Heart right ventricle (tissue), 16 donors: ENCODE measurements around the gene MT2A. TPM values are rescaled to one million over a fixed set of nuclear protein-coding genes. Genes with fewer than 3 reads are reported as not detected.

ENCODE experiments used
- ATAC-seq, 8 donors: fragments of 200-7000 bp; cut with Tn5 transposase; one replicate each; pipeline ENCODE4 v1.9.1; 2020; ENCODE audit warnings: mild to moderate bottlenecking in 8 of 8, moderate library complexity in 8 of 8, moderate number of reproducible peaks in 1 of 8
- DNase-seq, 2 donors: peaks; one replicate each; pipeline ENCODE4 v3.0.0-alpha.2; 2020
- H3K27ac ChIP-seq, 10 donors: fragments of 200-600 bp; sonication (generic) in 2 of 10; one replicate each; pipeline versions ENCODE4 v1.5.0 to v1.8.0; 2020 to 2022; ENCODE audit warnings: mild to moderate bottlenecking in 3 of 10
- H3K27me3 ChIP-seq, 7 donors: fragments of 200-600 bp; one replicate each; pipeline ENCODE4 v1.8.0; 2021 to 2022; ENCODE audit warnings: mild to moderate bottlenecking in 2 of 7
- H3K36me3 ChIP-seq, 9 donors: fragments of 200-600 bp; sonication (generic) in 1 of 9; one replicate each; pipeline versions ENCODE4 v1.5.0 to v1.8.0; 2020 to 2022; ENCODE audit warnings: mild to moderate bottlenecking in 2 of 9
- H3K4me1 ChIP-seq, 9 donors: fragments of 200-600 bp; sonication (generic) in 1 of 9; one replicate each; pipeline versions ENCODE4 v1.5.0 to v1.8.0; 2020 to 2022; ENCODE audit warnings: mild to moderate bottlenecking in 4 of 9
- H3K4me3 ChIP-seq, 10 donors: fragments of 200-600 bp; sonication (generic) in 2 of 10; one replicate each; pipeline versions ENCODE4 v1.5.0 to v1.8.0; 2020 to 2022; ENCODE audit warnings: mild to moderate bottlenecking in 7 of 10, moderate library complexity in 2 of 10
- H3K9me3 ChIP-seq, 11 donors: fragments of 200-600 bp in 10 of 11; sonication (generic) in 2 of 11; one replicate each; pipeline versions ENCODE4 v1.5.0 to v1.8.0; 2013 to 2022; ENCODE audit warnings: mild to moderate bottlenecking in 2 of 11, control low read depth in 1 of 11, moderate library complexity in 1 of 11
- WGBS, 2 donors: extraction: QIAGEN DNeasy Blood & Tissue Kit; methylation state at CpG; one replicate each; pipeline ENCODE4 v1.1.7; 2013; ENCODE audit warnings: inconsistent platforms in 1 of 2; 5-methylcytosine and 5-hydroxymethylcytosine counted together
- intact Hi-C, 10 donors: fragments of 100-400 bp; cut with DNase I; formaldehyde crosslinking; loops; one replicate each; pipeline versions ENCODE4 v1.11.1 to v1.14.2; 2022
- polyA plus RNA-seq, 2 donors: library from polyadenylated mRNA; stranded (reverse); fragments of 200-250 nt; gene quantifications; one replicate each; pipeline ENCODE4 v1.2.3, GENCODE V29; 2013
- total RNA-seq, 10 donors: library from RNA; stranded (reverse); fragmentation: NEBNext Ultra II Directional in 3 of 10; extraction: Animal tissue kit (Norgen Biotek cat#: 25700) in 3 of 10; gene quantifications; one replicate each; pipeline versions ENCODE4 v1.2.1 to v1.2.4, GENCODE V29; 2021 to 2023
- TF ChIP-seq, protein P1 (sequence below), 9 donors: fragments of 200-600 bp; sonication (generic) in 2 of 9; IDR thresholded peaks; one replicate each; pipeline versions ENCODE4 v1.5.0 to v1.8.0; 2021 to 2022; ENCODE audit warnings: antibody characterized with exemption in 9 of 9, mild to moderate bottlenecking in 5 of 9, moderate library complexity in 1 of 9
- donor health status: Arrhythmogenic right ventricular cardiomyopathy.
- donor health status: ischemic (EF 13 %, LVEDD 7.1; RV severe dilation, severe dysfunction).
- donor health status: healthy with polysubstance abuse.
- donor health status: DM: no; HTN: yes; CAD: no.
- donor health status: DM: no; HTN: no; CAD: no.
- donor health status: ischemic (EF 25% LVEDD 6.9; RV normal size, moderate dysfunction).
- donor health status: ischemic (EF 25% LVEDD 5.7; RV mildly dilated, moderate dysfunction).
- donor health status: healthy.
- donor health status: DM: yes; HTN: yes; CAD: no.
- donor health status: Ischemic cardiomyopathy.
- donor health status: ischemic (EF 35%, LVEDD 5.7; RV mildly dilated, moderate dysfunction).
- donor health status: nonischemic (EF 11% LVEDD 7.7; RV severe dilation, severe dysfunction).
- donor health status: DM: yes; HTN: yes; CAD: no.
- donor health status: PGD.
- donor health status: ischemic (EF 29% LVEDD 5.4; RV normal size, mild dysfunction).
- donor health status: nonischemic (EF 23%, LVEDD 6.1; RV moderate dilation, normal function).

Gene MT2A
- total and polyA plus RNA-seq, 12 donors = 88.8 to 354 (median 116) TPM

DNA sequence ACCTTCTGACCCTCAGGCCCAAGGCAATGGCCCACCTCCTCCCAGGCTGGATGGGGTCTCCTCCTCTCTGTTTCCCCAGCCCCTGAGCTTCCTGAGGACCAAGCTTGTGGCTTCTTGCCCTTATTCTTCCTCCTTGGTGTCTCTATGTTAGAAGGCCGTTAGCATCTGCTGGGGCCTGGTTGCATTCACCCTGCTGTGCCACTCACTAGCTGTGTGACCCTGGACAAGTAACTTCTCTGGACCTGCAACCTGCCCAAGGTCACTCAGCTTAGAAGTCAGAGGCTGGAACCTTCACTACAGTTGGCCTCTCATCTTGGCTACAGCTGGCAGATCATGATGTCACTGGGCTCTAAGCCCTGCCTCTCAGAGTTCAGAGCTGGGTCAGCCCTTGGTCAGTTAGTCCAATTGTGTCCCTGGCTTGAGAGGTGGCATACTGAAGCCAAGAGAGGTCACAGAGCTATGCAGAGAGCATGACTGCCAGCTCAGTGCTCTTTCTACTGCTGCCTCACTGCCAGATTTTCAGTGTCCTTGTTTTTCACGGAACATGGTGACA, 3.0 kb downstream of the MT2A start:
- H3K9me3 ChIP-seq = no peaks in the 10 kb centered on the region
- no peak overlapping the region for H3K4me3 ChIP-seq
- intact Hi-C loops = loop anchor here in 2 of 10 donors (1.0 to 2.0 kb wide), 2 partner anchors 13 to 14 kb away; partner anchors contain the start of gene MT1E (in 2 of the 2)
- H3K27me3 ChIP-seq = no peaks in the 10 kb centered on the region
- H3K36me3 ChIP-seq = no peaks in the 10 kb centered on the region
- TF ChIP-seq, protein P1, sequence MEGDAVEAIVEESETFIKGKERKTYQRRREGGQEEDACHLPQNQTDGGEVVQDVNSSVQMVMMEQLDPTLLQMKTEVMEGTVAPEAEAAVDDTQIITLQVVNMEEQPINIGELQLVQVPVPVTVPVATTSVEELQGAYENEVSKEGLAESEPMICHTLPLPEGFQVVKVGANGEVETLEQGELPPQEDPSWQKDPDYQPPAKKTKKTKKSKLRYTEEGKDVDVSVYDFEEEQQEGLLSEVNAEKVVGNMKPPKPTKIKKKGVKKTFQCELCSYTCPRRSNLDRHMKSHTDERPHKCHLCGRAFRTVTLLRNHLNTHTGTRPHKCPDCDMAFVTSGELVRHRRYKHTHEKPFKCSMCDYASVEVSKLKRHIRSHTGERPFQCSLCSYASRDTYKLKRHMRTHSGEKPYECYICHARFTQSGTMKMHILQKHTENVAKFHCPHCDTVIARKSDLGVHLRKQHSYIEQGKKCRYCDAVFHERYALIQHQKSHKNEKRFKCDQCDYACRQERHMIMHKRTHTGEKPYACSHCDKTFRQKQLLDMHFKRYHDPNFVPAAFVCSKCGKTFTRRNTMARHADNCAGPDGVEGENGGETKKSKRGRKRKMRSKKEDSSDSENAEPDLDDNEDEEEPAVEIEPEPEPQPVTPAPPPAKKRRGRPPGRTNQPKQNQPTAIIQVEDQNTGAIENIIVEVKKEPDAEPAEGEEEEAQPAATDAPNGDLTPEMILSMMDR (IDR thresholded peaks at IDR 0.05) = no peak
- DNase-seq = peak; percentile 59 to 79
- H3K4me1 ChIP-seq = peaks cover 20 to 59% (median 55%) of the 10 kb centered on the region in 9 donors
- H3K27ac ChIP-seq = peak overlapping the region; percentile 84 to 99 (median 93)
- 38 to 47% methylated on average over 2 of the region's 2 CpGs for WGBS, 2 donors
- ATAC-seq = peak; percentile 10 to 80 (median 52)

DNA sequence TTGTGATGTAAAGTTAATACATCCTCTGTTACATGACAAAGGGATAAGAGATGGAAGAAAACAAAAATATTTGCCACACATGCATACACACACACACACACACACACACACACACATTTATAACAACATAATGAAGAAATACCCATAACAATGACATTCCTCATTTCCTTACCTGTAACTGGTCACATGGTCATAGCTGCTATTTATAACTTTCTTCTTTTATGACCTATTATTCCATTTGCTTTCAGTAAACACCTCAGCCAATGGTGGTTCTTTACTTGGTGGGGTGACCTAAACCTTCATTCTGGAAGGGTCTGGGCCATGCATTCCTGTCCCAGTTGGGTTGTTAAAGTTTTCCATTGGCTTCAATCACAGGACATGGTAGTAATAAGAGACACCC, 5.3 kb downstream of the MT2A start:
- Histone ChIP-seq H3K36me3 (no peaks in the 10 kb centered on the region), H3K4me1 (peaks cover 18 to 60% (median 56%) of the 10 kb centered on the region in 9 donors), H3K27ac (no peak overlapping the region), H3K4me3 (no peak overlapping the region), H3K9me3 (no peaks in the 10 kb centered on the region), H3K27me3 (peaks cover 0 to 20% (median 0%) of the 10 kb centered on the region in 7 donors)
- ATAC-seq (no peak), DNase-seq (no peak)
- intact Hi-C loops = no loop called here
- TF ChIP-seq, protein P1 (IDR thresholded peaks at IDR 0.05) = no peak

DNA sequence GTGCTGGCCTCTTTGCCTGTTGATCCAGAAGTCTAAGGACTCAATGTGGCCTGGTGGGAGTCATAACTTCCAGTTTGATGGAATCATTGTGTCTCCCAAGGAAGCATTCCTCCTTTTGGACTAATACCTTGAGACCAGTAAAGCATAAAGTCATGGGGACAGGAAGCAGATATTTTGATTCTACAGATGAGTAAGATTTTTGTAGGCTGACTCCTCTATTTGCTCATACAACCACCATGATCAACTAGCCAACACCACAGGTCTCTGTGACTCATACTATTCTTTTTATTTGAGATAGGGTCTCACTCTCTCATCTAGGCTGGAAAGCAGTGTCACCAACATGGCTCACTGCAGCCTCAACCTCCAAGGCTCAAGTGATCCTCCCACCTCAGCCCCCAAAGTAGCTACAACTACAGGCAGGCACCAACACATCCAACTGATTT, 6.2 kb downstream of the MT2A start:
- TF ChIP-seq, protein P1 (IDR thresholded peaks at IDR 0.05) = no peak
- H3K4me1 ChIP-seq = peaks cover 18 to 57% (median 49%) of the 10 kb centered on the region in 9 donors
- intact Hi-C loops = no loop called here

DNA sequence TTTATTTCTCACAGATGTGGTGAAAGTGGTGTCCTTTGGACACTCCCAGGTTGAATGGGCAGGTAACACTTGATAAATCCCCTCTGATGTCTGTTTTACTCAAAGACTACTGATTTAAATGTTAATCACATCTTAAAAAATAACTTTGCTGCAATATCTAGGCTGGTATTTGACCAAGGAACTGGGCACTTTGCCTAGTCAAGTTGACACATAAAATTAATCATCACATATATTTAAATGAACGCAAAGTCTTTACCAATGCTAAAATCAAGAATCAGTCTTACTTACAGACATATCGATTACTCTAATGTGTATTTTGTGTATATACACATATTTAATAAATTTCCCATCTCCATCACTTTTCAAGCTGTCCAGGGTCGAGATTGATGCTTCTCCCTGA, 7.0 kb downstream of the MT2A start:
- H3K27me3 ChIP-seq = peaks cover 0 to 25% (median 0%) of the 10 kb centered on the region in 7 donors
- no peaks in the 10 kb centered on the region for H3K9me3 ChIP-seq
- H3K4me3 ChIP-seq = no peak overlapping the region
- TF ChIP-seq, protein P1 (IDR thresholded peaks at IDR 0.05) = no peak
- H3K4me1 ChIP-seq = peaks cover 16 to 49% (median 42%) of the 10 kb centered on the region in 9 donors
- no peak for ATAC-seq
- DNase-seq = no peak
- WGBS, 2 donors = 96 to 97% methylated on average over 3 of the region's 3 CpGs
- intact Hi-C loops = no loop called here
- no peaks in the 10 kb centered on the region for H3K36me3 ChIP-seq
- H3K27ac ChIP-seq = no peak overlapping the region

More for the DNA sequence above, 6.2 kb downstream of the MT2A start:
- Histone ChIP-seq H3K27ac (no peak overlapping the region), H3K27me3 (peaks cover 0 to 25% (median 0%) of the 10 kb centered on the region in 7 donors), H3K4me3 (no peak overlapping the region), H3K9me3 (no peaks in the 10 kb centered on the region), H3K36me3 (no peaks in the 10 kb centered on the region)
- no peak for ATAC-seq
- DNase-seq = no peak
